HEK293T (cell line): Measurements from ENCODE around the gene GPR63.

Source experiments
- ARNT ChIP-seq: fragments of 450-650 bp; IDR thresholded peaks from 2 replicates; pipeline ENCODE4 v1.6.1; 2017; ENCODE audit warnings: mild to moderate bottlenecking
- BHLHE40 ChIP-seq: fragments of 450-650 bp; IDR thresholded peaks from 2 replicates; pipeline ENCODE4 v1.6.1; 2016; ENCODE audit warnings: mild to moderate bottlenecking, moderate library complexity, borderline replicate concordance
- ELF4 ChIP-seq: fragments of 450-650 bp; IDR thresholded peaks from 2 replicates; pipeline ENCODE4 v1.6.1; 2017; ENCODE audit warnings: antibody characterized with exemption
- FOXA1 ChIP-seq: fragments of 450-650 bp; IDR thresholded peaks from 2 replicates; pipeline ENCODE4 v1.6.1; 2016; ENCODE audit warnings: mild to moderate bottlenecking
- FOXK2 ChIP-seq: fragments of 450-650 bp; IDR thresholded peaks from 2 replicates; pipeline ENCODE4 v1.6.1; 2016; ENCODE audit warnings: mild to moderate bottlenecking
- FOXM1 ChIP-seq: fragments of 450-650 bp; IDR thresholded peaks from 2 replicates; pipeline ENCODE4 v1.6.1; 2017; ENCODE audit warnings: mild to moderate bottlenecking, borderline replicate concordance
- HDGF ChIP-seq: fragments of 450-650 bp; IDR thresholded peaks from 2 replicates; pipeline ENCODE4 v1.6.1; 2017; ENCODE audit warnings: antibody characterized with exemption, borderline replicate concordance
- L3MBTL2 ChIP-seq: fragments of 450-650 bp; conservative IDR thresholded peaks from 2 replicates; pipeline ENCODE4 v1.6.1; 2016; ENCODE audit warnings: mild to moderate bottlenecking
- LEF1 ChIP-seq: fragments of 450-650 bp; IDR thresholded peaks from 2 replicates; pipeline ENCODE4 v1.6.1; 2017; ENCODE audit warnings: mild to moderate bottlenecking, borderline replicate concordance
- SP1 ChIP-seq: fragments of 450-650 bp; IDR thresholded peaks from 2 replicates; pipeline ENCODE4 v1.6.1; 2017
- SUZ12 ChIP-seq: fragments of 450-650 bp; IDR thresholded peaks from 2 replicates; pipeline ENCODE4 v1.6.1; 2016; ENCODE audit warnings: mild to moderate bottlenecking
- TARDBP ChIP-seq: fragments of 450-650 bp; IDR thresholded peaks from 2 replicates; pipeline ENCODE4 v1.6.1; 2016
- TF ChIP-seq, protein P1 (sequence below): fragments of 450-650 bp; IDR thresholded peaks from 2 replicates; pipeline ENCODE4 v1.6.1; 2016

DNA sequence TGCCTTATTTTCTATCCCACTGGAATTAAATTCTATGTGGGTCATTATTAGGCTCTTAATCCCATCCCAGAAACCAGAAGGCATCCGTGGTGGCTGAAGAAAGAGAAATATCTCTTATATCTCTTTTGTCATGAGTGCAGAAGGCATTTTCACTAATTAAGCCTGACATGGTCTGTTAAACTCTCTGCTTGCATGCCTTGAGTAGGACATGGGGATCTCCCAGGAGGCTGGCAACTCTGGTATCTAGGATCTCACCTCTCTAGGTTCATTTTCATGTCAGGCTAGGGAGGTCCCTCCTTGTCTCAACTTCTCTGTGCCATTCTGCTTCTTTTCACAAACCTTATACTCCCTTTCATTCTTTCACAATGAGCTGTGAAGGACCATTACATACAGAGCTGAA is 25.3 kb upstream of the GPR63 start:
- no peak for TF ChIP-seq SP1
- TF ChIP-seq L3MBTL2: no peak
- no peak for TF ChIP-seq TARDBP
- no peak for TF ChIP-seq BHLHE40
- TF ChIP-seq, protein P1, sequence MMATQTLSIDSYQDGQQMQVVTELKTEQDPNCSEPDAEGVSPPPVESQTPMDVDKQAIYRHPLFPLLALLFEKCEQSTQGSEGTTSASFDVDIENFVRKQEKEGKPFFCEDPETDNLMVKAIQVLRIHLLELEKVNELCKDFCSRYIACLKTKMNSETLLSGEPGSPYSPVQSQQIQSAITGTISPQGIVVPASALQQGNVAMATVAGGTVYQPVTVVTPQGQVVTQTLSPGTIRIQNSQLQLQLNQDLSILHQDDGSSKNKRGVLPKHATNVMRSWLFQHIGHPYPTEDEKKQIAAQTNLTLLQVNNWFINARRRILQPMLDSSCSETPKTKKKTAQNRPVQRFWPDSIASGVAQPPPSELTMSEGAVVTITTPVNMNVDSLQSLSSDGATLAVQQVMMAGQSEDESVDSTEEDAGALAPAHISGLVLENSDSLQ: no peak
- TF ChIP-seq FOXM1: no peak
- TF ChIP-seq ELF4: no peak
- no peak for TF ChIP-seq FOXA1
- TF ChIP-seq FOXK2: no peak
- no peak for TF ChIP-seq SUZ12
- no peak for TF ChIP-seq HDGF
- TF ChIP-seq ARNT: no peak
- no peak for TF ChIP-seq LEF1
